Body of pancreas (tissue), 4 donors: ENCODE measurements around the gene TRMT1. TPM values are rescaled to one million over a fixed set of nuclear protein-coding genes. Genes with fewer than 3 reads are reported as not detected.
A peak's percentile ranks its signal among the peaks of the same experiment; 100 is the strongest.

Source experiments
- ATAC-seq: fragments of 150-250 bp; one replicate; pipeline ENCODE4 v1.9.1; 2016
- DNase-seq, 4 donors: peaks; one replicate each; pipeline ENCODE4 v3.0.0-alpha.2; 2019
- H3K27ac ChIP-seq, 4 donors: fragments of 200-600 bp; sonication (generic); 1 replicate in 3 of 4; 2 replicates in 1 of 4; pipeline versions ENCODE4 v1.5.1 to v1.6.1; 2016 to 2019; ENCODE audit warnings: mild to moderate bottlenecking in 1 of 4, mixed read lengths in 1 of 4, moderate library complexity in 1 of 4
- H3K27me3 ChIP-seq, 2 donors: fragments of 200-600 bp; sonication (generic); one replicate each; pipeline ENCODE4 v1.6.0; 2016; ENCODE audit warnings: mild to moderate bottlenecking in 1 of 2
- H3K36me3 ChIP-seq, 2 donors: fragments of 200-600 bp; sonication (generic); replicated peaks in 1 of 2; 2 replicates each; pipeline ENCODE4 v1.5.1; 2016; ENCODE audit warnings: low read depth in 2 of 2; ENCODE audit not compliant: insufficient read depth in 1 of 2
- H3K4me1 ChIP-seq: fragments of 200-600 bp; sonication (generic); one replicate; pipeline ENCODE4 v1.6.0; 2016
- H3K4me3 ChIP-seq, 2 donors: fragments of 200-600 bp; sonication (generic); 1 replicate in 1 of 2; 2 replicates in 1 of 2; pipeline ENCODE4 v1.5.1; 2016 to 2019
- H3K9me3 ChIP-seq, 3 donors: fragments of 200-600 bp; sonication (generic); 1 replicate in 2 of 3; 2 replicates in 1 of 3; pipeline ENCODE4 v1.5.1; 2016
- POLR2A ChIP-seq, 3 donors: fragments of 450-650 bp; IDR thresholded peaks; one replicate each; pipeline ENCODE4 v1.6.1; 2016; ENCODE audit warnings: antibody characterized with exemption in 3 of 3, mild to moderate bottlenecking in 2 of 3
- WGBS, 2 donors: methylation state at CpG; one replicate each; pipeline ENCODE4 v1.1.5; 2017; 5-methylcytosine and 5-hydroxymethylcytosine counted together
- intact Hi-C: fragments of 100-400 bp; cut with DNase I; formaldehyde crosslinking; loops from one replicate; pipeline ENCODE4 v1.15.1; 2023
- total RNA-seq, 2 donors: library from RNA; depleted of rRNA; stranded (reverse); fragments of >200 nt; gene quantifications; one replicate each; pipeline ENCODE4 v1.1.0, GENCODE V29; 2016
- TF ChIP-seq, protein P1 (sequence below), 7 experiments: fragments of 450-650 bp in 4 of 7; fragments of 200-600 bp in 3 of 7; sonication (generic) in 3 of 7; IDR thresholded peaks; one replicate each; pipeline ENCODE4 v1.5.1; 2016 to 2019; ENCODE audit warnings: antibody characterized with exemption in 7 of 7

The TRMT1 gene
- total RNA-seq, 2 donors from 2014 or later = 21.5 to 36.3 TPM

- Histone ChIP-seq H3K4me3 (no peak overlapping the region), H3K27ac (peak overlapping the region in 2 of 4 donors; percentile 73 to 78), H3K27me3 (peaks cover 0 to 10% of the 10 kb centered on the region in 2 donors), H3K36me3 (no peaks in the 10 kb centered on the region), H3K4me1 (peaks cover 31% of the 10 kb centered on the region), H3K9me3 (no peaks in the 10 kb centered on the region)
- 67 to 78% methylated on average over 4 to 12 of the region's 12 CpGs for WGBS, 2 donors
- intact Hi-C loops = no loop called here
- DNase-seq = no peak
- no peak for ATAC-seq
- no peak for TF ChIP-seq POLR2A (IDR thresholded peaks at IDR 0.05)
- TF ChIP-seq, protein P1, sequence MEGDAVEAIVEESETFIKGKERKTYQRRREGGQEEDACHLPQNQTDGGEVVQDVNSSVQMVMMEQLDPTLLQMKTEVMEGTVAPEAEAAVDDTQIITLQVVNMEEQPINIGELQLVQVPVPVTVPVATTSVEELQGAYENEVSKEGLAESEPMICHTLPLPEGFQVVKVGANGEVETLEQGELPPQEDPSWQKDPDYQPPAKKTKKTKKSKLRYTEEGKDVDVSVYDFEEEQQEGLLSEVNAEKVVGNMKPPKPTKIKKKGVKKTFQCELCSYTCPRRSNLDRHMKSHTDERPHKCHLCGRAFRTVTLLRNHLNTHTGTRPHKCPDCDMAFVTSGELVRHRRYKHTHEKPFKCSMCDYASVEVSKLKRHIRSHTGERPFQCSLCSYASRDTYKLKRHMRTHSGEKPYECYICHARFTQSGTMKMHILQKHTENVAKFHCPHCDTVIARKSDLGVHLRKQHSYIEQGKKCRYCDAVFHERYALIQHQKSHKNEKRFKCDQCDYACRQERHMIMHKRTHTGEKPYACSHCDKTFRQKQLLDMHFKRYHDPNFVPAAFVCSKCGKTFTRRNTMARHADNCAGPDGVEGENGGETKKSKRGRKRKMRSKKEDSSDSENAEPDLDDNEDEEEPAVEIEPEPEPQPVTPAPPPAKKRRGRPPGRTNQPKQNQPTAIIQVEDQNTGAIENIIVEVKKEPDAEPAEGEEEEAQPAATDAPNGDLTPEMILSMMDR (IDR thresholded peaks at IDR 0.05) = no peak
Measured at GRCh38 chr19:13100031-13100588, 16.4 kb downstream of the TRMT1 start.

DNA sequence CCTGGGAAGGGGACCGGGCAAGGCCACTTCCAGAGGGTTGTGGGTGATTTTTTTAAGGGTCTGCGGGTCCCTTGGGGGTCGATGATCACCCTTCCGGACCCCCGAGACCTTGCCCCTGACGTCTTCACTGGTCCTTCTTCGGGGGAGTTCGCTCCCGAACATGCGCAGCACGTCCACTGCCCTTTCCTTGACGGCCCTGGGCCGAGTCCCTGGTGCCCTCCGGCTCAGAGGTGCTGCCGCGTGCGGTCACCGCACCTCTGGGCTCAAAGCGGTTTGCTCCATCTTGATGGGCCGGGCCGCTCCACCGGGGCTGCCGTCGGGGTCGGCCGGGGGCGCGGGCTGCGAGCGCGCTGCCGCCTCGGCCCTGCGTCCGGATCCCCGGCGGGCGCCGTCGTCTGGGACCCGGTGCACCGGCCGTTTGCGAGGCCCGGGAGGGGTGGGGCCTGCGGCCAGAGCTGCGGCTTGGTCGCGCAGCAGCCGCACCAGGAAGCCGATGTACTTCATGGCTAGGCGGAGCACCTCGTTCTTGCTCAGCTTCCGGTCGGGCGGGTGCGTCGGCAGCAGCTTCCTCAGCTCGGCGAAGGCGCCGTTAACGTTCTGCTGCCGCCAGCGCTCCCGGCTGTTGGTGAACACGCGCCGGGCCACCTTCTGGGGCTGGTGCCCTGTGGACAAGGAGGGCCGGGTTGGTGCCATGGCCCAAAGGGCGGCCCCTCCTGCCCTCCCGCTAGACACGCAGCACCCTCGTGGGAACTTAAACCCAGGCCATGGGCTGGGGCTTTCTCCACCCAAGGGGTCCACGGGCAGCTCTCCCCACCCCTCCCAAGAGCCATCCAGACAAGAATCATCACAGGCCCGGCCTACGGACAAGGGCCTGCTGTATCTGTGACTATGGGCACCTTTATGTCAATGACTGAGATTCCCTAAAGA, 17.2 kb downstream of the TRMT1 start:
- intact Hi-C loops = loop anchor here (5.0 kb wide), 1 partner anchor 122 kb away; no protein-coding TSS in a partner anchor
- peaks cover 0 to 10% of the 10 kb centered on the region in 2 donors for H3K27me3 ChIP-seq
- no peak overlapping the region for H3K4me3 ChIP-seq
- H3K27ac ChIP-seq = peak overlapping the region in 2 of 4 donors; percentile 73 to 78
- WGBS, 2 donors = 20 to 37% methylated on average over 1 to 52 of the region's 77 CpGs
- H3K36me3 ChIP-seq = no peaks in the 10 kb centered on the region
- H3K9me3 ChIP-seq = no peaks in the 10 kb centered on the region
- H3K4me1 ChIP-seq = peaks cover 31% of the 10 kb centered on the region
- peak in 1 of 3 donors; percentile 38 for TF ChIP-seq POLR2A (IDR thresholded peaks at IDR 0.05)
- TF ChIP-seq, protein P1 (IDR thresholded peaks at IDR 0.05) = no peak
- no peak for ATAC-seq
- DNase-seq = peak in 3 of 4 donors; percentile 49 to 76 (median 54)

- Histone ChIP-seq H3K4me1 (peaks cover 31% of the 10 kb centered on the region), H3K27ac (peak overlapping the region in 2 of 4 donors; percentile 73 to 78), H3K9me3 (no peaks in the 10 kb centered on the region), H3K27me3 (peaks cover 0 to 10% of the 10 kb centered on the region in 2 donors), H3K4me3 (no peak overlapping the region), H3K36me3 (no peaks in the 10 kb centered on the region)
- intact Hi-C loops = loop anchor here (5.0 kb wide), 1 partner anchor 121 kb away; no protein-coding TSS in a partner anchor
- DNase-seq = no peak
- TF ChIP-seq, protein P1 (IDR thresholded peaks at IDR 0.05) = no peak
- 6 to 9% methylated on average over 36 to 56 of the region's 58 CpGs for WGBS, 2 donors
- no peak for ATAC-seq
Measured at GRCh38 chr19:13098277-13099072, 18.1 kb downstream of the TRMT1 start.

- intact Hi-C loops = loop anchor here (5.0 kb wide), 1 partner anchor 120 kb away; no protein-coding TSS in a partner anchor
- Histone ChIP-seq H3K9me3 (no peaks in the 10 kb centered on the region), H3K4me3 (no peak overlapping the region), H3K27ac (peak overlapping the region in 1 of 4 donors; percentile 78), H3K36me3 (no peaks in the 10 kb centered on the region), H3K27me3 (peaks cover 0 to 10% of the 10 kb centered on the region in 2 donors), H3K4me1 (peaks cover 24% of the 10 kb centered on the region)
- WGBS, 2 donors = 10 to 24% methylated on average over 25 to 67 of the region's 69 CpGs
- TF ChIP-seq, protein P1 (IDR thresholded peaks at IDR 0.05) = no peak
- TF ChIP-seq POLR2A (IDR thresholded peaks at IDR 0.05) = no peak
- ATAC-seq (no peak), DNase-seq (no peak)
Measured at GRCh38 chr19:13097463-13098258, 18.9 kb downstream of the TRMT1 start.
